Colonic mucosa (tissue), 4 donors: Measurements from ENCODE around the gene VWA3A. TPM values are rescaled to one million over a fixed set of nuclear protein-coding genes. Genes with fewer than 3 reads are reported as not detected.
"Not testable (repeated sequence)": the region's sequence is repeated elsewhere in the genome, so short reads cannot be mapped to it uniquely, and the experiment has no call there.

Experiments
- DNase-seq: peaks from one replicate; pipeline ENCODE4 v3.0.0-alpha.2; 2020
- H3K27ac ChIP-seq: fragments of 200-600 bp; one replicate; pipeline ENCODE4 v1.8.0; 2021
- H3K27me3 ChIP-seq: fragments of 200-600 bp; one replicate; pipeline ENCODE4 v1.8.0; 2021
- H3K36me3 ChIP-seq: fragments of 200-600 bp; one replicate; pipeline ENCODE4 v1.8.0; 2021
- H3K4me1 ChIP-seq: fragments of 200-600 bp; one replicate; pipeline ENCODE4 v1.8.0; 2021; ENCODE audit warnings: mild to moderate bottlenecking
- H3K4me3 ChIP-seq: fragments of 200-600 bp; one replicate; pipeline ENCODE4 v1.8.0; 2021
- H3K9ac ChIP-seq, 2 donors: one replicate each; pipeline ENCODE4 v1.7.0; 2013; ENCODE audit warnings: control low read depth in 2 of 2, low read depth in 2 of 2, low read length in 2 of 2
- H3K9me3 ChIP-seq: fragments of 200-600 bp; one replicate; pipeline ENCODE4 v1.8.0; 2021
- CTCF ChIP-seq: fragments of 200-600 bp; IDR thresholded peaks from one replicate; pipeline ENCODE4 v1.8.0; 2022; ENCODE audit warnings: antibody characterized with exemption, mild to moderate bottlenecking
- intact Hi-C: fragments of 100-400 bp; cut with DNase I; formaldehyde crosslinking; loops from one replicate; pipeline ENCODE4 v1.14.1; 2022
- total RNA-seq, 2 donors: library from RNA; stranded (reverse); fragmentation: NEBNext Ultra II Directional in 1 of 2; extraction: Animal tissue kit (Norgen Biotek cat#: 25700) in 1 of 2; gene quantifications; one replicate each; pipeline ENCODE4 v1.2.1, GENCODE V29; 2021
- donor health status: healthy.
- donor health status: DM: no; HTN: no; CAD: no.
- donor health status: DM: no; HTN: no; CAD: no.

Gene VWA3A
- total RNA-seq, 2 donors from 2014 or later, result not detected

DNA sequence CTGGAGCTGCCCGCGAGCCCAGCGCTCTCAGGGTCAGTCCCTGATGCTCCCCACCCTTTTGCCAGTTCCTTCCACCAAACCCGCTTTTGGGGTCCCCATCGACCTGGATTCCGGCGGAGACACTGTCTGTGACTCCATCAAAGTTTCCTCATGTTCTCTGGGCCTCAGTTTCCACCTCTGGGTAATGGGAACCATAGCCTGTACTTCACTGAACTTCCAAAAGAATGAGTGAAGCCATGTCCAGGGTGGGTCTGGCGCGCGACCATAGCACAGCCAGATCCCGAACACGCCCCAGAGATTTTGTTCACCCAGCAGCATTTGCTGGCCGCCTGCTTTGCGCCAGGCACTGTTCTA lies 70.3 kb downstream of the VWA3A start:
- Histone ChIP-seq H3K9ac (no peak overlapping the region), H3K4me3 (peak overlapping the region; percentile 1), H3K27me3 (no peaks in the 10 kb centered on the region), H3K27ac (no peak overlapping the region), H3K4me1 (no peaks in the 10 kb centered on the region), H3K9me3 (no peaks in the 10 kb centered on the region), H3K36me3 (no peaks in the 10 kb centered on the region)
- intact Hi-C loops, result no loop called here
- no peak for TF ChIP-seq CTCF
- DNase-seq, result no peak

GRCh38 chr16:22163806-22164205 lies 71.5 kb downstream of the VWA3A start:
- Histone ChIP-seq H3K36me3 (no peaks in the 10 kb centered on the region), H3K27me3 (no peaks in the 10 kb centered on the region), H3K9me3 (no peaks in the 10 kb centered on the region), H3K4me1 (no peaks in the 10 kb centered on the region), H3K9ac (no peak overlapping the region), H3K27ac (no peak overlapping the region), H3K4me3 (no peak overlapping the region)
- no peak for TF ChIP-seq CTCF
- intact Hi-C loops, result no loop called here
- no peak for DNase-seq

DNA sequence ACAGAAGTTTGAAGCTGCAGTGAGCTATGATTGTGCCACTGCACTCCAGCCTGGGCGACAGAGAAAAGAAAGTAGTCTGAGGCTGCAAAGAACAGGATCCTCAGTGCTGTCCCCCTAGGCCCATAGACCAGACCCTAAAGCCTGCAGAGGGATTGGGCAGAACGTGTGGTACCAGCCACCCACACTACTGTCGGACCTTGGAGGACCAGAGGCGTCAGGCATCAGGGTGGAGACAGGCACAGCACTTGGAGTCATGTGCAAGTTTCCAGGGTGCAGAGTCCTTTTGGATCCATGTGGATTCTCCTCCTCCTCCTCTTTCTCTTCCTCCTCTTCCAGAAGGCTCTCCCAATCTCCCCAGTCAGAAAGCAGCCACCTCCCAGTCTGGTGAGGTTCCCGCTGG lies 72.1 kb downstream of the VWA3A start:
- intact Hi-C loops, result no loop called here
- TF ChIP-seq CTCF, result no peak
- no peaks in the 10 kb centered on the region for H3K9me3 ChIP-seq
- DNase-seq, result no peak
- no peak overlapping the region for H3K27ac ChIP-seq
- no peaks in the 10 kb centered on the region for H3K4me1 ChIP-seq
- H3K9ac ChIP-seq, result no peak overlapping the region
- no peaks in the 10 kb centered on the region for H3K36me3 ChIP-seq
- no peak overlapping the region for H3K4me3 ChIP-seq
- no peaks in the 10 kb centered on the region for H3K27me3 ChIP-seq

- Histone ChIP-seq H3K36me3 (no peaks in the 10 kb centered on the region), H3K27me3 (no peaks in the 10 kb centered on the region), H3K4me1 (no peaks in the 10 kb centered on the region), H3K4me3 (no peak overlapping the region), H3K27ac (no peak overlapping the region), H3K9me3 (no peaks in the 10 kb centered on the region), H3K9ac (no peak overlapping the region)
- no peak for DNase-seq
- TF ChIP-seq CTCF, result no peak
- intact Hi-C loops, result no loop called here
Observed at GRCh38 chr16:22165508-22166285, 73.4 kb downstream of the VWA3A start.

DNA sequence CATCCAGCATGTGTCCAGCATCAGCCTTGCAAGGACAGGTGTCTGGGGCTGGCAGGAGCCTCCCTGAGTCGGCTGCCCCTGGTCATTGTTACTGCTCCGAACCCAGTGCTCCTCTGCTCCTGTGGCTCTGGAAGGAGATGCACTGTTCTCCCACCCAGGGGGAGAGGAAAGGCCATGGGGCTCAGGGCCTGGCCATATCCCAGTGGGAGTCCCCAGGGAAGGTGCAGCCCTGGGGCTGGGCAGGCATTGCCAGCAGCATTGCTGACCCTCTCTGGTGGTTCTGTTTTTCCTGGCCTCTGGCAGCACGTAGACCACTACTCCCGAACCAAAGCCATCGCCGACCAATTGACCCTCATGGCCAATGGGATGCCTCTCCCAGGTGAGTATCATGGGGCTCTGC lies 79.6 kb downstream of the VWA3A start:
- Histone ChIP-seq H3K4me3 (no peak overlapping the region), H3K9ac (no peak overlapping the region), H3K9me3 (no peaks in the 10 kb centered on the region), H3K27me3 (no peaks in the 10 kb centered on the region), H3K36me3 (no peaks in the 10 kb centered on the region), H3K4me1 (no peaks in the 10 kb centered on the region), H3K27ac (no peak overlapping the region)
- no peak for TF ChIP-seq CTCF
- intact Hi-C loops, result no loop called here
- no peak for DNase-seq

GRCh38 chr16:22172642-22173041 lies 80.3 kb downstream of the VWA3A start:
- H3K4me3 ChIP-seq, H3K27me3 ChIP-seq, H3K9ac ChIP-seq, DNase-seq, H3K9me3 ChIP-seq, H3K4me1 ChIP-seq, H3K36me3 ChIP-seq, H3K27ac ChIP-seq, intact Hi-C loops: not testable (repeated sequence)
